Astrocyte of the hippocampus (primary cell): Measurements from ENCODE around the gene ZBTB17.

ENCODE experiments used
- DNase-seq: peaks from one replicate; pipeline ENCODE4 v3.0.0; 2011; ENCODE audit warnings: low read depth, low spot score

Gene ZBTB17

DNA sequence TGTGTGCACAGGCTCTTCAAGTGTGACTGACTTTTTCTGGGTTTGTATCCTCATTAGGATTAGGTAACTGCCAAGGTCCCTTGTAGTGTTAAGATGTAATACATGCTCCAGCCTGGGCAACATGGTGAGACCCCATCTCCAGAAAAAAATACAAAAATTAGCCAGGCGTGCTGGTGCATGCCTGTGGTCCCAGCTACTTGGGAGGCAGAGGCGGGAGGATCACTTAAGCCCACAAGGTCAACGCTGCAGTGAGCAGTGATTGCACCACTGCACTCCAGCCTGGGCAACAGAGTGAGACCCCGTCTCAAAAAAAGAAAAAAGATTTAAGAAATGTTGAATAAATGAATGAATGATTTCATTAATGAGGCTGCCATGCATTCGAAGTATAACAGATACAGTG lies 15.1 kb downstream of the ZBTB17 start:
- DNase-seq = no peak

DNA sequence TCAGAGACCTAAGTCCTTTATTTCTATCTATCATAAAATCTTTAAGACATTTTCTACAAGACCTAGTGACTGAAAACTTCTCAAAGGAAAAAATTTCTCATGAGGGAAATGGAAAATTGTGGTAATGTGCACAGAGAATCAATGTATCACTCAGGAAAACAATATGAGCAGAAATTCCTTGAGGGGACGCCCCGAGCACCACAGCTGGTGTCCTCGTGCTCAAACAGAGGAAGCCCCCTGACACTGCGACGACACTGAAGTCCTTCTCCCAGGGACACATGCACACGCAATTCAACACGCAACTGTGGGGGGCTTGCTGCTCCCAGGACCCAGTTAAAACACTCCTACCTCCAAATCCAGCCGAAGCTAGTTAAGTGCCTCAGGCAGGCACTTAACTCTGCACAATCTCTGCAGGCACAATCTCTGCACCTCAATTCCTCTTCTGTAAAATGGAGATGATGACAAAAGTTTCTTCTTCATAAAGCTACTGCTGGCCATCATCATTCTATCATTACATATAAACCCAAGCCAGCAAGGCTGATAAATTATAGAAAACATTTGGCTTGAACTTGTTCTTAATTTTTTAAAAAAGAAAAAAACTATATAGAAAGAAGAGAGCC lies 16.0 kb downstream of the ZBTB17 start:
- DNase-seq = no peak

DNA sequence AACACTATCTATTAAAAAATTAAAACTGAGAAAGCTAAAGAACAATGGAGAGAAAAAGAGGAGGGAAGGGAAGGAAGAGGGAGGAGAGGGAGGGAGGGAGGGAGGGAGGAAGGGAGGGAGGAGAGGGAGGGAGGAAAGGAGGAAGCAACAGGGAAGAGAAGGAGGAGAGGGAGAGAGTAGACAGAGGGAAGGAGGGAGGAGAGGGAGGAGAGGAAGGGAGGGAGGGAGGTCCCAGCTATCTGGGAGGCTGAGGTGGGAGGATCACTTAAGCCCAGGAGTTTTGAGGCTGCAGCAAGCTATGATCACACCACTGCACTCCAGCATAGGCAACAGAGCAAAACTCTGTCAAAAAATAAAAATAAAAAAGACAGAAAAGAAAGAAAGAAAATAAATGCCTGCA lies 16.5 kb downstream of the ZBTB17 start:
- DNase-seq = no peak

DNA sequence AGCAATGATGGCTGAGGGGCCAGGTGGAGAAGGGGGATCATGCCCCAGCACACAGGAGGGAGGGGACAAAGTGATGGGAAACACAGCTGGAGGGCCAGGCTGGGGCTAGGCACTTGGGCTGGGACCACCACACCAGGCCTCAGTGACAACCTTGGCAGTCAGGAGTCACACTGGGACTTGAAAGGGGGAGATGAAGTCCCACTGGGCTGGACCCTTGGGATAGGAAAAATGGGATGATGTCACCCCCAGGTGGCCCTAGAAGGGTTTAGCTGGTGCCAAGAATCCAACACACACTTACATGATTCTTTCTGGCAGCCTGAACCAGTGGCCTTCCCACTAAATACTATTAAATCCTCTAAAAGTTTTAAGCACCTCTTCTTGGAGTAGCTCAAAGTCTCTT lies 17.1 kb downstream of the ZBTB17 start:
- no peak for DNase-seq

DNA sequence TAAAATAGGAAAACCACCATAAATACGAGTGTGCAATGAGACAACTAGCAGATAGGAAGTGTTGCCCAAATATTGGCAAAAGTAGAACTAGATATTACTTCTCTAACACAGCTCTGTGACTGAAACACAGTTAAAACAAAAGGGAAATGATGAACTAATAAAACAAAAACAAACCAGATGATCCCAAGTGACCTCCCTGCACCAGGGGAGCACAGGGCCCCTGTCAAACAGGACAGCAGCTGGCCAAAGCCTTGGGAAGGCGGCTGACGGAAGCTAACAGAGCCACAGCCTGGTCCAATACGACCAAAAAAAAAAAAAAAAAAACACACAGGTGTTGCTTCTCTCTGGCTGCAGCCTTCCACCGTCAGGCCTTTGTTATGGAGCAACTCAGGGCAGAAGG lies 17.8 kb downstream of the ZBTB17 start:
- no peak for DNase-seq

DNA sequence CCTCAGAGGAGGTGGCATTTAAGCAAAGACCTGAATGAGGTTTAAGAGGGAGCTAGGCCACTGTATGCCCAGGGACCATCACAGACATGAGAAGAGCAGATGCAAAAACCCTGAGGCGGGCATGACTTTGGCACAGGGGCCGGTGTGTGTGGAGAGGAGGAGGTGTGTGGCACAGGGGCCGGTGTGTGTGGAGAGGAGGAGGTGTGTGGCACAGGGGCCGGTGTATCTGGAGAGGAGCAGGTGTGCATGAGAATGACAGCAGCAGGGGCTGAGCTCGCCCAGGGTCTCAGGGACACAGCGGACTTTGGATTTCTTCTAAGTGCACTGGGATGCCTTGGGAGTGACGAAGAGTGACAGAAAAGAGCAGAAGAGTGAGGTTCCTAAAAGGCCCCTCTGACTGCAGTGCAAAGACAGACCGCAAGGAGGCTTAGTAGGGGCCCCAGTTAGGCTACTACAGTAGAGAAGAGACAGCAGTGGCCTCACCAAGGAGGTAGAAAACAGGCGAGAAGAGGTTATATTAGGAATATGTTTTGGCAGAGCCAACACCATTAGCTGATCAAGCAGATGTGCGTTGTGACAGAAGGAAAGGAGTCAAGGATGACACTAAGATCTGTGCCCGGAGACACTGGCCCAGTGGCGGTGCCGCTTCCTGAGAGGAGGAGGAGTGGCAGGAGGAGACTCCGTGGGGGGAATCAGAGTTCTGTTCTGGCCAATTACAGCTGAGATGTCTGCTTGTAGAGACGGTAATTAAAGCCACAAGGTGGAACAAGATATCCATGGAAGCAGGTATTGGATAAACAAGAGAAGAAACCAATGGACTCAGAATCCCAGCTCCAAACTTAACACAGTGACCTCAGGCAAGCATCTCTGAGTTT lies 18.4 kb downstream of the ZBTB17 start:
- no peak for DNase-seq

DNA sequence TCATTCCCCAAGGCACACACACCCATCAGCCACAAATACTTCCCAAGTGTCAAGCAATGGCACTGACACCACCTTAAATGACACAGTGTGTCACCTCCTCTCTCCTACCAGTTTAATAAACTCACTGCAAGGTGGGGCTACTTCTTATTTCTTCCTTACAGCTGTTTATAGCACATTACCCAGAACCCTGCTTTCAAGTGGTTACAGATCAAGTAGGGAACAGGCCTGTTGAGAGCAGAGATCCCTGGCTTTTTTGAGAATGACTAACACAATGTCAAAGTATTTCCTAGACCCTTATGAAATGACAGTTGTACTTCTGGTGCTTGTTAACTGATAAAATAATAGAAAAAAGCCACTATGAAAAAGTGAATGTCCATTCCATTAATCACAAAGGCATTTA lies 19.8 kb downstream of the ZBTB17 start:
- DNase-seq = no peak

DNA sequence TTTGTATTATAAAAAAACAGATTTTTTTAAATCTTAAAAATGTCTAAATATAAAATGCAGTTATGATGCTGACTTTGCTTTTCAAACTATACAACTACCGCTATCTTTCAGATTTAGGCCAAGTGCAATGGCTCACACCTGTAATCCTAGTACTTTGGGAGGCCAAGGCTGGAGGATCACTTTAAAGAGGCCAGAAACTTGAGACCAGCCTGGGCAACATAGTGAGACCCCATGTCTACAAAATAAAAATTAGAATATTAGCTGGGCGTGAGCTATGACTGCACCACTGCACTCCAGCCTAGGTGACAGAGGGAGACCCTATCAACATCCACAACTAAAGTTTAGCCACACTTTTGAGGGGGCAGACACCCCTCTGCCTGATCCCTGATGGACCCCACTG lies 20.3 kb downstream of the ZBTB17 start:
- no peak for DNase-seq

DNA sequence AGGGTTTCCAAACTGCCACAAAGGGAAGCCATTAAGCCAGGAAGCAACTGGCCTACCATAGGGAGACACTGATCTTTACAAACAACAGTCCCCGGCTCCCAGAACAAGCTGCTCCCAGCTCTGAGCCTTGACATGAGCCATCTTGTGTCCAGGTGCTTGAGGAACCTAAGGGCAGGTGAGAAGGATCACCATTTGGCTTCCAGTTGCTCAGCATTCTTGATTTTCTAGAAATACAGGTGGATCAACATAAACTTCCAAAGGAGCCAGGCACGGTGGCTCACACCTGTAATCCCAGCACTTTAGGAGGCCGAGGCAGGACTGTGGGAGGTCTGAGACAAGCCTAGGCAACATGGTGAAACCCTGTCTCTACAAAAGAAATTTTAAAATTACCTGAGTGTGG lies 21.6 kb downstream of the ZBTB17 start:
- no peak for DNase-seq

DNA sequence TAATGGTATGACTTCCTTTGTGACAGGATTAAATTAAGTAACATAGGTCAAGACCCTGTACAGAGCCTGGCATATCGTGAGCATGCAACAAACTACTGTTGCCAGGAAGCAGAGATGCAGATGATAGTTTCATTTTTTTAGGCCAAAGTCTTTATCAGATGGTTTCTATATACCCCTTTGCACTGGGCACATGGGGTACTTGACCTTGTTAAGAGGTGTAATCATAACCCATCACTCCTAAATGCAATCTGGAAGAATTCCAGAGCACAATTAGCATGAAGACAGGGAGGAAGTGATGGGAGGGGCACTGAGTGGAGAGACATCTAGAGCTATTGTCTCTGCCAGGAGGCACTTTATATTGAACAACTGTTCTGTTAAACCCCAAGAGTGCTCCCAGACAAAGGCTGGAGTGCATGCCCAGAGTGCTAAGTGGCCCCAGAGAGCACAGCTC lies 22.1 kb downstream of the ZBTB17 start:
- DNase-seq = no peak

DNA sequence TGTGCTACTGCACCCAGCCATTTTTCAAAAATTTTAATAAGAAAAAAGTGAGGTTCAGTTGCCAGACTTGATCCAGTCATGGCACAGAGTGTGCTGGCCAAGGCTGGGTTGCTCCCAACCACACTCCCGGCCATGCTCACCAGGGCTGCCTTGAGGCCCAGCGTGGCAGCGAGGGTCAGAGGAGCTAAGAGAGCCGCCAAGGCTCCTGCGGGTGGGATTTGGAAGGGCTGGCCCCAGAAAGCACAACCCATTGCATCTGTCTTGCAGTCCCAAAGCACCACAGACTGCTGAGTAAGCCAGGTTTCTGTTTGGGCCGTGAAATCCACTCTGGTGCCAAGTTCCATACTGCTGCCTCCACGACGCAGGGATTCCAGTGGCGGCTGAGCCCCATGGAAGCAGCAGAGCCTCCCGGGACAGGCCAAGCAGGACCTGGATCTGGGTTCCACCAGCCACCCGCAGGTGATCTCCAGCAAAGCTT lies 22.6 kb downstream of the ZBTB17 start:
- DNase-seq = peak; percentile 43

DNA sequence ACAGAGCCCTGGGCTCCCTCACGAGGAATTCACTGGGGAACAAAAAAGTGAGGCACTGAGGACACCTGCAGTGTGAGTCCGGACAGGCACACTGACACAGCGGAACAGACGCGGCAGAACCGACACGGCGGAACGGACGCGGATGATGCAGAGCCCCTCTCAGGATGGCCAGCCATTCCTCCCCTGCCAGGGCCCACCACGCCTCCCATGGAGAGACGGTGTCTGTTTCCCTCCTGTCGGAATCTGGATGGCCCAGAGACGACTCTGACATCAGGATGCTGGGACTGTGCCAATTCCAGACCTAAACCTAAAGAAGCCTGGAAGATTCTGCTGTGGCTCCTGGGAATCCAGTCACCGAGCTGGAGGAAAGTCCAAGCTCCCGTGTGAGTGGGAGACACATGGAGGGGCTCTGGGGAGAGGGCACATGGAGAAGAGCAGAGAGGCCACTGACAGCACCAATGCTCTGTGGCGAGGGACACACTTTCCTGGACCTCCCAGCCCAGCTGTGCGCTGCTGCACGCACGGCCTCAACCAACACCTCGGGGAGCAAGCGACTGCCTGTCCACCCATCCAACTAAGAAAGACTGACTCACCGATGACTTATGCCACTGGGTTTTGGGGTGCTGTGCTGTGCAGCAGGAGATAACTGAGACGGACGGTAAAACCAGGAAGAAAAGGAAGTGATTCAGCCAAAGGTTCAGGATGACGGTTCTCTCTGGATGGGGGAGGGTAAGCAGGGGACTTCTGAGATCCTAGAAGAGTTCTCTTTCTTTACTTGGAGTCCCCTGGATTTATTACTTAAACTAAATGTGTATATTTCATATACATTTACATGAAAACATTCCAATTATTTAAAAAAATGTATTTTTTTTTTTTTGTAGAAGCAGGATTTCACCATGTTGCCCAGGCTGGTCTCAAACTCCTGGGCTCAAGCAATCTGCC lies 23.3 kb downstream of the ZBTB17 start:
- peak; percentile 65 for DNase-seq

DNA sequence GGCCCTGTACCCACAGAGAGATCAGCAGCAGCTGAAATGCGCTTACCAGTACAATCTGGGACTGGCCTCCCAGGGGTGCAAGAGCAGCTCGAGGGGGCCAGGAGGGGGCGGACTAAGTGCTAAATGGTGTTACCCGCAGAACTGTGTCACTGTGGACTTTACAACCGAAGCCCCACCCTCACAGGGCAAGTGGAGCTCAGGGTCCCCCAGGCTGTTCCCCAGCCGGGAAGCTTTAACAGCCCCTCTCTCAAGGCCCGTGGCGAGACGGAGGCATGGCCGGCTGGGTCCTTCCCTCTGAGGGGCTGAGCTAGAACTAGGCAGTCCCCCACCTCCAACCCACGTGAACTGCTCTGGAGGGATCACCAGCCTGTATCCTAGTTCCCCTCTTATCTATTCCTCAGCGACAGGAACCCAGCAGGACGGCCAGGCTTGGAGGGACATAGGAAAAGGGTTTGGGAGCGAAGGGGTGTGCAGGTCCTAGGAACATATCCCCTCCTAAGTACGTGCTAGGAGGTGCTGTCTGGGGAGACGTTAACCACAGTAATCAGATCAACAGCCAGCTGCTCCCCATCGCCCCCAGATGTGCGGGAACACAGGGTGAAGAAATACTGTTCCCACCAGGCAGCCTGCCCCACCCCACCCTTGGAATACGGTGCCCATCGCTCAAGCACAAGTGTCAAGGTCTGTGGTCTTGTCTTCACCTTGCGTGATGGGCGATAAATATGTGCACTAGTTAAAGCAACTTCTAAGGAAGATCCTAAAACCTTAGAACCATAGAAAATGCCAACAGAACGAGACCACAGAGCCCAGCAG lies 24.4 kb downstream of the ZBTB17 start:
- DNase-seq = no peak

DNA sequence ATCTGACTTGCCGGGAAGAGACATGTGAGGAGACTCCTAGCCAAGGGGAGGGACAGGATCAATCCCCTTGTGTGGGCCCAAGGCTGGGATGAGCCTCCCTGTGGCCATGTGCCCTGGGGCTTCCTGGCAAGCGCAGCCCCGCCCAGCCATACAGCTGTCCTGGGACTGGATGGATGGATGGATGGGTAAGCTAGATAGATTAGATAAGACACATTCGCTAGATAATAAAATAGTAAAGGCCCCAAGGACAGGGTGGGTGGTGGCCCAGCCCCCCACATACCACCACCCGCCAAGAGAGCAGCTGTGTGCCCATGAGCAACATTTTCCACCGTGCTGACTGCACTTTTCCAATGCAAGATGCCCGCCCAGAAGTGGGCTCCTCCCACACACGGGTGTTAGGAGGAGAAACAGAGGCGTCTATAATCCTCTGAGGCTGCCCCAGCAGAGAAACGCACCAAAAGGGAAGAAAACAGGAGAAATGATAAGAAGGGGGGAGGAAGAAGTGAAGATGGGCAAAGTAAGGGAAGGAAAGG lies 25.1 kb downstream of the ZBTB17 start:
- peak; percentile 47 for DNase-seq

DNA sequence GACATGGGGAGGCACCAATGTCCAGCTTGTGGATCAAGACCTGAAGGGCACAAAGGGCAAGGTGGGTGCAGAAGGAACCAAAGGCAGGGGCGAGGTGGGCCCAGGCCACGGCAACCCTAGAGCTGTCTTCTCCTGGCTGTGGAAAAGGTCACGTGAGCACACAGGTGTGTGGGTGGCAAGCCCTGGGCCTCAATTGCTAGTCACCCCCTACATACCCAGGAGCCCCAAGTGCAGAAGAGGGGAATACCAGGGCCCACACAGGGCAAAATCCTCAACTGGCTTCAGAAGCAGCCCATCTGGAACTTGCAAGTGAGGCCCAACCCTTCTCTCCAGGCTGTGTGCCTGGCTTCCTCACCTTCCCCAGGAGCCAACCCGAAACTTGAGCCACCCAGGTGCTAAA lies 25.6 kb downstream of the ZBTB17 start:
- DNase-seq = no peak

DNA sequence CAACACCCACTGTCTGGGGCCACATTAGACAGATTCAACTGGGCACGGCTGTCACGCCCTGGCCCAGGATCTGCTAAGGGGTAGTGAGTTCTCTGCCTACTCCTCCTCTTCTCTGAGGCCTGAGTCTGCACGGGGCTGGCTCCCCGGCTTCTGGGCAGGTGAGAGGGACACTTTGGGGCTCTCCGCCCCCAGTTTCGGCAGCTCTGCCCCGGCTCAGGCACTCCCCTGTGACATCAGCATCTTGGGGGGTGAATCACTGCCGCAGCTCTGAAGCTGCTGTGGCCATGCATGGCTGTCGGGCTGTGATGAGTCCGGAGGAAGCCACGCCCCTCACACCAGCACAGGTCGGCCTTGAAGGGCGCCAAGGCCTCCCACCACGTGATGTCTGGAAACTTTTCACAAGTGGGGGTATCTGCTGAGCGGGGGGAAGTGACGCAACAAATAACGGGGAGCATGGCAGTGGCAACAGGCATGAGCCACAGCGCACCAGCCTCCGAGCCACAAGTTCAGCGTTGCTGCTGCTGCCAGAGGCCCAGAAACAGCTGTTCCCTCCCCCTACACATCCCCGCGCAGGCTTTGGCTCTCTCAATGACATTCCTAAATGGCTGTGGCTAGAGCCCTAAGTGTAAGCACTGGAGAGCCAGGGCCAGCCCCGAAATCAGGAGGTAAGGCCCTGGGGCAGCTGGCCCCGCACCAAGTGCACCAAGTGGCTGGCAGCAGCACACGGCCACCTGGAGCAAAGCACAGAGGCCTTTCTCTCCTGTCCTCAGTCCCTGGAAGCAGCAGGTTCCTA lies 26.3 kb downstream of the ZBTB17 start:
- peak; percentile 92 for DNase-seq

DNA sequence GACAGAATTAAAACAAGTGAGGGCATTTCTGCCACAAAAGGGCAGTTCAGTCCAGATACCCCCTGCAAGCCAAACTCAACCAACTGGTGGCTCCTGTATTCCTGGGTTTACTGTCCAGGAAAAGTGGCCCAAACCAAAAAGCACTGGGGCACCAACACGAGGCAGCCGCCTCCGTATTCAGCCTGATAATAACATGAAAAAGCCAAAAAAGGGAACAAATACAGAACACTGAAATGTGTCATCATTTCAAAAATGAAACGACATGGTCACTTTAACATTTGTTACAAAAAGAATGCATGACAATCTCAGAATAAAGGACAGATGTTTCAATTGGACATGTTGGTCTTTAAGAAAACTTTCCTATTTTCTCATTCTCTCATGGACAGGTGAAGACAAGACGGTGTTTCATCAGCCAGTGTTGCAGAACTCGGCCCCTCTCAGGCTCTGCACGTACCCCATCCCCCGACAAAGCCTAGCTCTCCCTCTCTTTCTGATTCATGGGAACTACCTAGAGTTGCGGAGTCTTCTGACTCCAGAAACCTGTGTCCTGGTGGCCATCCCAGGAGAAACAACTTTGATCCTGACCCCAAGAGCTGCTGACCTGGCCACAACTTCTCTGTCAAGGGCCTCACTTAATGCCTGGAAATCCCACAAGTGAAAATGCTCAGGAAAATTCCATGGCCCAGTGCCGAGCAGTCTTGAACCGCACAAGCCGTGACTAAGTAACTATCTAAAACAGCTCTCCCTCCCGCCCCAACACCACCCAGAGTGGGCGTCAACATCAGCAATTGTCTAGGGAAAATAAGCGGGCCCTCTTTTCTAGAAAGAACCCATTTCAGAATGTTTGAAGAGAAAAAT lies 27.1 kb downstream of the ZBTB17 start:
- DNase-seq = peak; percentile 95

DNA sequence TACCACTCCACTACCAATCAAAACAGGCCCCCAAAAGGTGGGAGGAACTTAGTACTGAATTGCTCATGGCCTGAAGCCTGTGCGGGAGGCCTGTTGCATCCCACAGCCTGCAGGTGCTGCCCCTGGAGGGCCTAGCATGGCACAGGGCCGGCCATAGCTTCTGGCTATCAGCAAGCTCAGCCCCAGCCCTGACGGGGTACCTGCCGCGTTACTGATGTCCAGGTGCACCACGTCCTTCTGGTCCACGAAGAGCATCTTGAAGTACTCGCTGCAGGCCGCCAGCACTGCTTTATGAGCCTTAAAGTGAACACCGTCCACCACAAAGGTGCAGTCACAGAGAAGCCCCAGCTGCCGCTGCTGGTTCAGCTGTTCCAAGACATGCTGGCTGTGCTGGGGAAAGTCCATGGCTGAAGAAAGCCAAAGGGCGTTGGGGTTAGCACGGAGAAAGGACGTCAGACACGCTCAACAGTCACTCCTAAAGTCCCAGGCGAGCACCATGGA lies 27.8 kb downstream of the ZBTB17 start:
- DNase-seq = no peak
